Lower lobe of right lung (tissue), 2 donors: ENCODE data around the gene OR5AK2. TPM values are rescaled to one million over a fixed set of nuclear protein-coding genes. Genes with fewer than 3 reads are reported as not detected.
"Not testable (repeated sequence)": the region's sequence is repeated elsewhere in the genome, so short reads cannot be mapped to it uniquely, and the experiment has no call there.

Experiments
- ATAC-seq, 2 donors: fragments of 200-7000 bp; cut with Tn5 transposase; one replicate each; pipeline ENCODE4 v1.9.1; 2020 to 2022; ENCODE audit warnings: mild to moderate bottlenecking in 2 of 2, moderate library complexity in 2 of 2
- DNase-seq: peaks from one replicate; pipeline ENCODE4 v3.0.0-alpha.2; 2020
- H3K27ac ChIP-seq: fragments of 200-600 bp; one replicate; pipeline ENCODE4 v1.8.0; 2022
- H3K27me3 ChIP-seq: fragments of 200-600 bp; one replicate; pipeline ENCODE4 v1.8.0; 2022; ENCODE audit warnings: low read depth
- H3K36me3 ChIP-seq: fragments of 200-600 bp; one replicate; pipeline ENCODE4 v1.8.0; 2022; ENCODE audit warnings: mild to moderate bottlenecking
- H3K4me1 ChIP-seq: fragments of 200-600 bp; one replicate; pipeline ENCODE4 v1.8.0; 2022
- H3K4me3 ChIP-seq: fragments of 200-600 bp; one replicate; pipeline ENCODE4 v1.8.0; 2022; ENCODE audit warnings: mild to moderate bottlenecking
- H3K9me3 ChIP-seq: fragments of 200-600 bp; one replicate; pipeline ENCODE4 v1.8.0; 2022
- CTCF ChIP-seq: fragments of 200-600 bp; IDR thresholded peaks from one replicate; pipeline ENCODE4 v1.8.0; 2022; ENCODE audit warnings: antibody characterized with exemption, mild to moderate bottlenecking
- intact Hi-C: fragments of 100-400 bp; cut with DNase I; formaldehyde crosslinking; loops from one replicate; pipeline ENCODE4 v1.11.0; 2022
- long read RNA-seq: library from polyadenylated mRNA; unstranded; transcript quantifications from one replicate; pipeline ENCODE4 v2.0.0, GENCODE V29; 2021
- total RNA-seq: library from RNA; stranded (reverse); fragmentation: NEBNext Ultra II Directional; extraction: Animal tissue kit (Norgen Biotek cat#: 25700); gene quantifications from one replicate; pipeline ENCODE4 v1.2.1, GENCODE V29; 2021
- donor health status: DM: no; HTN: yes; CAD: no; lungs with severe emphysema.

Gene OR5AK2
- total RNA-seq, result not detected
- long read RNA-seq, result 0 reads

GRCh38 chr11:56988614-56989013 is at the start of gene OR5AK2:
Gene OR5AK2, plus strand, starts transcription at chr11:56988914. Its CDS starts 0 bp downstream, at chr11:56988914.
- Histone ChIP-seq H3K27me3 (no peaks in the 10 kb centered on the region), H3K9me3 (no peaks in the 10 kb centered on the region), H3K4me1 (no peaks in the 10 kb centered on the region), H3K4me3 (no peak within 1 kb of the TSS), H3K36me3 (no peaks in the 10 kb centered on the region), H3K27ac (no peak within 1 kb of the TSS)
- TF ChIP-seq CTCF, result no peak
- DNase-seq, result no peak
- no peak for ATAC-seq
- intact Hi-C loops, result no loop called here

- H3K36me3 ChIP-seq, ATAC-seq: not testable (repeated sequence)
Observed at GRCh38 chr11:56945526-56945925, 43.2 kb upstream of the OR5AK2 start.

GRCh38 chr11:56948991-56949515 is 39.7 kb upstream of the OR5AK2 start:
- no peak for TF ChIP-seq CTCF
- Histone ChIP-seq H3K4me1 (no peaks in the 10 kb centered on the region), H3K27ac (no peak overlapping the region), H3K27me3 (no peaks in the 10 kb centered on the region), H3K4me3 (no peak overlapping the region), H3K9me3 (peaks cover 7% of the 10 kb centered on the region), H3K36me3 (no peaks in the 10 kb centered on the region)
- intact Hi-C loops, result no loop called here
- DNase-seq (no peak), ATAC-seq (no peak)

More at GRCh38 chr11:56945526-56945925, 43.2 kb upstream of the OR5AK2 start:
- H3K4me3 ChIP-seq, DNase-seq, H3K27me3 ChIP-seq, H3K4me1 ChIP-seq, H3K27ac ChIP-seq, H3K9me3 ChIP-seq, intact Hi-C loops: not testable (repeated sequence)

GRCh38 chr11:56950510-56950909 is 38.2 kb upstream of the OR5AK2 start:
- no peak overlapping the region for H3K27ac ChIP-seq
- H3K36me3 ChIP-seq, result no peaks in the 10 kb centered on the region
- no peak for TF ChIP-seq CTCF
- H3K4me1 ChIP-seq, result no peaks in the 10 kb centered on the region
- H3K9me3 ChIP-seq, result peaks cover 14% of the 10 kb centered on the region
- DNase-seq (no peak), ATAC-seq (no peak)
- no peaks in the 10 kb centered on the region for H3K27me3 ChIP-seq
- intact Hi-C loops, result no loop called here
- H3K4me3 ChIP-seq, result no peak overlapping the region

GRCh38 chr11:56953907-56954306 is 34.8 kb upstream of the OR5AK2 start:
- H3K27me3 ChIP-seq, ATAC-seq, H3K4me3 ChIP-seq, H3K27ac ChIP-seq, DNase-seq, H3K36me3 ChIP-seq, H3K4me1 ChIP-seq, intact Hi-C loops: not testable (repeated sequence)
- peaks cover 14% of the 10 kb centered on the region for H3K9me3 ChIP-seq

- no peaks in the 10 kb centered on the region for H3K27me3 ChIP-seq
- no peak for ATAC-seq
- intact Hi-C loops, result no loop called here
- no peak for TF ChIP-seq CTCF
- H3K9me3 ChIP-seq, result peaks cover 3% of the 10 kb centered on the region
- H3K4me1 ChIP-seq, result no peaks in the 10 kb centered on the region
- H3K27ac ChIP-seq, result no peak overlapping the region
- no peak for DNase-seq
- H3K4me3 ChIP-seq, result no peak overlapping the region
- no peaks in the 10 kb centered on the region for H3K36me3 ChIP-seq
Observed at GRCh38 chr11:56961609-56962008, 27.1 kb upstream of the OR5AK2 start.

- Histone ChIP-seq H3K27ac (no peak overlapping the region), H3K4me3 (no peak overlapping the region), H3K36me3 (no peaks in the 10 kb centered on the region), H3K27me3 (no peaks in the 10 kb centered on the region), H3K4me1 (no peaks in the 10 kb centered on the region), H3K9me3 (peaks cover 6% of the 10 kb centered on the region)
- no peak for DNase-seq
- ATAC-seq, result no peak
- no peak for TF ChIP-seq CTCF
- intact Hi-C loops, result no loop called here
Observed at GRCh38 chr11:56967726-56968125, 21.0 kb upstream of the OR5AK2 start.
